ENCODE results near the gene VANGL2. TPM values are rescaled to one million over a fixed set of nuclear protein-coding genes. Genes with fewer than 3 reads are reported as not detected.
"Not testable (repeated sequence)": the region's sequence is repeated elsewhere in the genome, so short reads cannot be mapped to it uniquely, and the experiment has no call there.

Gene VANGL2
- polyA plus RNA-seq, 3 donors: 33.2 to 39.2 (median 38.4) TPM

DNA sequence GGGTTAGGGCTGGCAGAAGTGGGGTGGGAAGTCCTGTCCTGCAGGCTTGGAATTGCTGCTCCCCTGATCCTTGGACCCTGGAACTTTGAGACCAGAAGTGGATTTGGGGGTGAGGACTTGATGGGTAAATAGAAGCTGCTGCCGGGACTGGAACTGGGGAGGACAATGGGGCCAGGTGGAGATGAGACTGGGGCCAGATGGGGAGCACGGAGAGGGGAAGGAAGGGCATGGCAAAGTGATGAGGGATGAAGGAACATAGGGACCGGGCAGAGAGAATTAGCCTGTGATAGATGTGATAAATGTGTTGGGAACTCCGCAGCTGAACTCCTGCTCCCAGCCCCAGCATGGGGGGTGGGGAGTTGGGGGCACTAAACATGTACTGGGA, 32.9 kb upstream of the VANGL2 start:
- no peak for DNase-seq

DNA sequence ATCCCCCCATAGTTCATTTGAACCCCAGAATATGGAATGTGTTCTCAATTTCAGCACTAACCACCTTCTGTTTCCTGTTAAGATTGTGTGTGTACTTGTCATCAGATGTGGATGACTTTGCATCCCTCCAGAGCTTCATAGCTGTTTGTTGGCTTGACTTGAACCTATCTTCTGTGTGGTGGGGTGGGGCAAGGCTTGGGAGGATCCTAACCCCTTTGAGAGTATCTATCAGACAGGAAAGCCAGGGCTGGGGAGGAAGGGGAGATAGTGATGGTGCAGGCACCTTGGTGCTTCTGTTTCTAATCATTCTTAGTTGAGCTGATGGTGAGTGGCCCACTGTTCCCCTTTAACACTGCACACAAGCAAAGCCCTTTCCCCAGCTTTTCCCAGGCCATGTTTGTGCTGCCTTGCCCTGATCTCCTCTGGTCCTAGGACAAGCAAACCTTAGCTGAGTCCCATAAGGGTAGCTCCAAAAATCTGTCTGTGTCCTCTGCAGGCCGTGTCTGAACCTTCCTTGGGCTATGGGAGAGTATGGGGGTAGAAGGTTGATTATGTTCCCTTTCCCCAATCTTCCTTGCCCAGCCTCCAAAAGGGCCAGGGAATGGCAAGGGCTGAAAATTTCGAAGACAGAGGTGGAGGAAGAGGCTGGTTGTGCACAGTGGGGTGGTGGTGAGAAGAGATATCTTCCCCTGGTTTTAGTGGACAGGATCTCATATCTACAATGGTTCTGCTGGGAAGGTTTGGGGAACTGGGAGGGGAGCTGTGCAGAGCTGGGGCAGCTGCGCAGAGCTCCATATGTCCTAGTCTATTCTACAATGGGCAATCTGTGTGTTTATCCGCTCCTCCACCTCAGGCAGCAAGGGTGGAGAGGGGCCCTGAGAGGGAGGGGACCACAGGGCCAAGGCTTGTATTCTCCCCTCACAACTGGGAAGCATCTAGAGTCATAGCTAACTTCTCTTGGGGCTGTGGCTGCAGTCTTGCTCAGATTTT, 32.1 kb upstream of the VANGL2 start:
- no peak for DNase-seq

DNA sequence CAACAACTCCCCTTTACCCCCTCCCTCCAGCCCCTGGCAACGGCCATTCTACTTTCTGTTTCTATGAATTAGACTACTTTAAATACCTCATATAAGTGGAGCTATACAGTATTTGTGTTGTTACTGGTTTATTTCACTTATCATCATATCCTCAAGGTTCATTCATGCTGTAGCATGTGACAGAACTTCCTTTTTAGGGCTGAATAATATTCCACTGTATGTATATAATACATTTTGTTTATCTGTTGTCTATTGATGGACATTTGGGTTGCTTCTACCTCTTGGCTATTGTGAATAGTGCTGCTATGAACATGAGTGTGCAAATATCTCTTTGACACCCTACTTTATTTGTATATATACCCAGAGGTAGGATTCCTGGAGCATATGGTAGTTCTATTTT, 31.3 kb upstream of the VANGL2 start:
- no peak for DNase-seq

DNA sequence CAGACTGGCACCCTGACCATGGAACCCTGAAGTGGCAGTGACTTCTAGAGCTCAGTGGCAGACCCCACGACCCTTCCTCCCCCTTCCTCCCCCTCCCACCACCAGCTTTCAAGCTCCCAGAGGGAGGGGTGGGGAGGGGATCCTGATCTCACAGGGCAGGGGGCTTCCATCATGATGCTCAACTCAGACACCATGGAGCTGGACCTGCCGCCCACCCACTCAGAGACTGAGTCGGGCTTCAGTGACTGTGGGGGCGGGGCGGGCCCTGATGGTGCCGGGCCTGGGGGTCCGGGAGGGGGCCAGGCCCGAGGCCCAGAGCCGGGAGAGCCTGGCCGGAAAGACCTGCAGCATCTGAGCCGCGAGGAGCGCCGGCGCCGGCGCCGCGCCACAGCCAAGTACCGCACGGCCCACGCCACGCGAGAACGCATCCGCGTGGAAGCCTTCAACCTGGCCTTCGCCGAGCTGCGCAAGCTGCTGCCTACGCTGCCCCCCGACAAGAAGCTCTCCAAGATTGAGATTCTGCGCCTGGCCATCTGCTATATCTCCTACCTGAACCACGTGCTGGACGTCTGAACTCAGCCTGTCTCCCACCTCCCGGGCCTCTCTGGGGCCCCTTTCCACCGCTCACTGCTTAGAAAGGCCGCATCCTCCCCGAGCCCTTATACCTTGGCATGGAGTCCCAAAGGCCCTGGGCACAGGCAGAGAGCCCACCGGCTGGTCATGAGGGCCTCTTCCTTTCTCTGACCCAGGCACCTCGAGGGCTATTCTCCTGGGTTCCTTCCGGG, 29.6 kb upstream of the VANGL2 start:
- DNase-seq: no peak

DNA sequence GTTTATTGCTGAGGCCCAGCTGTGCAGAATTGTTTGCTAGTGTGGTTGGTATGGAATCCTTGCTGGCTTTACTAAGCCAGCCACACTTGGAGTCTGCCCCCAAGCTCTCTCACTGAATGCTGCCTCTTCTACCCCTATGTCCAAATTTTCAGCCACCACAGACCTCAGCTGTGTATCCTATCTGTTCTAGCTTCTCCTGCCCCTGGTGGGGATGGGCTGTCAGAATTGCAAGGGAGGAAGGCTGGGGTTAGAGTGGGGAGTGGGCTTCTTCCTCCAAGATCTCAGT, 29.1 kb upstream of the VANGL2 start:
- DNase-seq: no peak

DNA sequence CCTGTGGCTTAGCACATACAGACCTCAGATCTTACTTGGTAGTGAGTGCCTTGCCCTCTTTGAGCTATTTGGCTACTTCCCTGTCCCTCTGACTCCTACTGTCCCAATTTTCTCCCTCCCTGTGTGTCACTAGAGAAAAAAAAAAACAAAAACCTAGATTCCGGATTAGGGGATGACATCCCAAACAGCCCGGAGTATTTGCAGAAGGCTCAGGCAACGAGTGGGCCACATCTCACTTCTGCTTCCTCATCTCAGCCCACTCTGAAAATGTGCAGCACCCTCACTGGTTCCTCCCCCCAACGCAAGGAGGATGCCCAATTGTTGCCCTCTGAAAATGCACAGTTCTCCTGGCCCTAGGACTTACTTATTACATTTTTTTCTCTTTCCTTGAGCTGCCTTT, 28.6 kb upstream of the VANGL2 start:
- no peak for DNase-seq

DNA sequence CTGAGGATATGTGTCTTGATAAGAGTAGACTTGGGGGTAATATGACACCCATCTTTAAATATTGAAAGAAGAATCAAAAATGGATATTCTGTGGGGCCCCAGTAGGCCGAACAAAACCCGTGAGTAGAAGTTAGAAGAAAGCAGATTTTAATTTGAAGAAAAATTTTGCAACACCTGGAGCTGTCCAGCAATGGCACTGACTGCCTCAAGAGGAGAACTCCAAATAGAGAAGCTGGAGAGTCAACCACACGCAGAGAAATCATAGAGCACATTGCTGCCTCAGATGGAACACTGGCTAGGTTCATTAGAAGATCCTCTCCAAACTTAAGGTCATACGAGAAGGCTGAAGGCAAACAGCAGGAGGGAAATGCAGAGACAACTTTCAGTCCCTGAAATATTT, 26.7 kb upstream of the VANGL2 start:
- no peak for DNase-seq

DNA sequence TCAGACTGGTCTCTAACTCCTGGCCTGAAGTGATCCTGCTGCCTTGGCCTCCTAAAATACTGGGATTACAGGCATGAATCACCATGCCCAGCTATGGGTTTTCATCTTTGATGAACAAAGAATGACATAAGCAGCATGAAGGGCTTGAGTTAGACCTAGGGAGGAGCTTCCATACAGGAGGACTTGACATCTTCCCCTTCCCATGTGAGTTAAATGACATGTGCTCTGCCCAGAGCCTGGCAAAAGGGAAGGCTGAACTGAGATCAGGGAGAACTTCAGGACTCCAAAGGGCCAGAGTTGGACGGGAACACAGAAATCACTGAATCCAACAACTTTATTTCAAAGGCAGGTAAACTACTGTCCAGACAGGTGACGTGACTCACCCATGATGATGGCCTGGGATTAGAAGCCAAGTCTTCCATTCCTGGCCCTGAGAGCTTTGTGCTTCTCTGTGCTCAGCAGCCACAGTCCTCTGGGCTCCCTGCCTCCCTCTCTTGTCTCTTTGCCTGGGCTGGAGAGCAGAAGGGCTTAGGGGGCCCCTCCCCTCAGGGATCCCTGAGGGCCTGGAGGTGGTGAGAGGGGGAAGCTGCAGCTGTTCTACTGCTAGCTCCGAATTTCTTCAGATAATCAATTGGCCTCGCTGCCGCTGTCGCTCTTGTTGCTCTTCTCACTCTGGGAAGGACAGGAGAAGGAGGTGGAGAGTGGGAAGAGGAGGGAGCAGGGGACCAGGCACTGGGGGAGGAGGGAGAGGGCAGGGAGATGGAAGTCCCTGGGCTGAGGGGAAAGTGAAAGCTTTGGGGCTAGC, 25.9 kb upstream of the VANGL2 start:
- no peak for DNase-seq

DNA sequence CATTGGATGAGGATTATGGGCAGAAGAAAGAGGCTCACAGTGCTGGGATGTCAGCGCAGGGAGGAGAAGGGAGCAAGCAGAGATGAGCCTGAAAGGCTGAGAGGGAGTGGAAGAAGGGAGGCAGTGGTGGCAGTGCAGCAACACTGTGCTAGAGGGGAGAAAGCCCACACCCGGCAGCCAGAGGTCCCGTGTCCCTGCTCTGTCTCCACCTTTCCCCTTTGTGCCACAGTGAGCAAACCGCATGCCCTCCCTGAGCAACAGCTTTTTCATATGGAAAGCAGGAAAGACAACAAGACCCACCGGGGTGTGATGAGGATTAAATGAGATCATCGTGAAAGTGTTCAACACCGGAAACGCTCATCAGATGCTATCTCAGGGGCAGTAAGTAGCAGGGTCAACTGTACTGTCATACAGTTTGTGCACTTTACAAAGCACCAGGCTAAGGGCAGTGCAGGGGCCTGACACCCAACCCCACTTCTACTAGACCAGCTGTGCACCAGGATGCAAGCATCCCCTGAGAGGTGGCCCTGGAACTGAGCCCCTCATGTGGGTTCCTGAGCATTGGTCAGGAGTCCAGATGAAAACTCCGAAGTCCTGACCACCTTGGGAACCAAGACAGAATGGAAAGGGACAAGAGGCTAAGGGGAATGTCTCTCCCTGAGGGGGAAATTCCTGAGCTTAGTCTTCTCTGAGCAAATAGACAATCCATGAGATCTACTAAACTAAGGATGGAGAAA, 24.4 kb upstream of the VANGL2 start:
- no peak for DNase-seq

DNA sequence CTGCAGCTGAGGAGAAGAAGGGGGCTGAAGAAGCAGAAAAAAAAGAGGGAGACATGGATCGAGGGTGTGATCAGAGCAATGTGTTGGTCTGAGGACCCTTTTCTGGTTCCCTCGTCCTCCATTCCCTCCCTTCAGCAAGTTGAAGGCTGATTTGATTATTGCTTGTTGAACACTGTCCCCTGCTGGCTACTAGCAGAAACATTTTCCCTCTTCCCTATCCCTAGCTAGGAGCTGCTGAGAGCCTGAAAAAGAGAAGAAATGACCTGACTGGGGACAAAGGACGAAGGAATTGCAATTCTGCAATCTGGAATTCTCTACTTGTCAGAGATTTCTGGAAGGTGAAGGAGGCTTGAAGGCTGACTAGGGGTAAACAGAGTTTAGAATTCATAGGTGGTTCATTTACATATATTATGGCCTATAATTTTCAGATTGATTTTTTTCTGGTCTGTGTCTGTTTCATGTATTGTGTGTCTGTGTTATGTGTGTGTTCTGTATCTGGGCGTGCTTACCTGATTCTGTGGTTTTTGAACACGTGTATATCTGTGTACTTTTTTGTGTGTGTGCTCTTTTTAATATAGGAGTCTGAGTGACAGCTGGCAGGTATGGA, 23.7 kb upstream of the VANGL2 start:
- DNase-seq: peak; percentile 65

DNA sequence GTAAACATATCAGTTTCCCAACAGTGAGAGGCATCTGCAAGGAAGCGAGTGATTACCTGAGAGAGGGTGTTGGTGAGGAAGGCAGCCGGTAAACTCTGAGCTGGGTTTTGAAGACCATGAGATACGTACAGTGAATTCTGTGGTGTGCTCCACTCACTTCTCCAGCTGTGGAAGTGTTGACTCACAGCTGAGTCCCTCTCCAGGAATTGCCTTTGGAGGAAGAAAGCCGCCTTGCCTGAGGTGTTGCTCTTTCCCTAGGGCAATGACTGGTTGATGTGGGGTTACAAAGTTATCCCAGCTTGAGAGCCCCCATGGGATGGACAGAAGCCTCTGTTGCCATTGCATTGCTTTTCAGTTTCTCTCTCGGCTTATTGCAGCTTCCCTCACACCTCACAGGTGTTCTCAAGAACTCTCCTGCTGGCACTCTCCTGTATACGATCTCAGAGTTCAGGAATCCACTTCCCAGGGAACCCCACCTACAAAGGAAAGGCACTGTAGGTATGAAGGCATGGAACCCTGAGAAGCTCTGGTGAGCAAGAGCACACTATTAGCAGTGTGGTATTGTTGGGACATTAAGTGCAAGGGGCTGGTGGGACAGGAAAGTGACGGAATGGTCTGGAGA, 22.7 kb upstream of the VANGL2 start:
- no peak for DNase-seq

DNA sequence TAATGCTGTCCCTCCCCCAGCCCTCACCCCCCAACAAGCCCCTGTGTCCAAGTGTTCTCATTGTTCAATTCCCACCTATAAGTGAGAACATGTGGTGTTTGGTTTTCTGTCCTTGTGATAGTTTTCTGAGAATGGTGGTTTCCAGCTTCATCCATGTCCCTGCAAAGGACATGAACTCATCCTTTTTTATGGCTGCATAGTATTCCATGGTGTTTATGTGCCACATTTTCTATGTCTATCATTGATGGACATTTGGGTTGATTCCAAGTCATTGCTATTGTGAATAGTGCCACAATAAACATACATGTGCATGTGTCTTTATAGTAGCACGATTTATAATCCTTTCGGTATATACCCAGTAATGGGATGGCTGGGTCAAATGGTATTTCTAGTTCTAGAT, 15.6 kb upstream of the VANGL2 start:
- DNase-seq: not testable (repeated sequence)

DNA sequence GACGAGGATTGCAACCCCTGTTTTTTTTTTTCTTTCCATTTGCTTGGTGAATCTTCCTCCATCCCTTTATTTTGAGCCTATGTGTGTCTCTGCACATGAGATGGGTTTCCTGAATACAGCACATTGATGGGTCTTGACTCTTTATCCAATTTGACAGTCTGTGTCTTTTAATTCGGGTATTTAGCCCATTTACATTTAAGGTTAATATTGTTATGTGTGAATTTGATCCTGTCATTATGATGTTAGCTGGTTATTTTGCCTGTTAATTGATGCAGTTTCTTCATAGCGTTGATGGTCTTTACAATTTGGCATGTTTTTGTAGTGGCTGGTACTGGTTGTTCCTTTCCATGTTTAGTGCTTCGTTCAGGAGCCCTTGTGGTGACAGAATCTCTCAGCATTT, 12.0 kb upstream of the VANGL2 start:
- DNase-seq: not testable (repeated sequence)

DNA sequence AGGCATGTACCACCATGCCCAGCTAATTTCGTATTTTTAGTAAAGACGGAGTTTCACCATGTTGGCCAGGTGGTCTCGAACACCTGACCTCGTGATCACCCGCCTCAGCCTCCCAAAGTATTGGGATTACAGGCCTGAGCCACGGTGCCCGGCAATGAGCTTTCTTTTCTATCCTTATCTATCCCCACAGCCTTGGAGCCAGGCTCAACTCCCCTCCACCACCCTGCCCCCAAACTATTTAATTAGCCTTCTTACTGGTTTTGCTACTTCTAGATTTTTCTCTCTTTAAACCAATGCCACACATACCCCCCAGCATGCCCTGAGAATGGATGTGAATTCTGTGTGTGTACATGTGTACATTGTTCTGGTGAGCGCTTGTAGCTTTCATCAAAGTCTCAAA, 5.7 kb upstream of the VANGL2 start:
- no peak for DNase-seq

DNA sequence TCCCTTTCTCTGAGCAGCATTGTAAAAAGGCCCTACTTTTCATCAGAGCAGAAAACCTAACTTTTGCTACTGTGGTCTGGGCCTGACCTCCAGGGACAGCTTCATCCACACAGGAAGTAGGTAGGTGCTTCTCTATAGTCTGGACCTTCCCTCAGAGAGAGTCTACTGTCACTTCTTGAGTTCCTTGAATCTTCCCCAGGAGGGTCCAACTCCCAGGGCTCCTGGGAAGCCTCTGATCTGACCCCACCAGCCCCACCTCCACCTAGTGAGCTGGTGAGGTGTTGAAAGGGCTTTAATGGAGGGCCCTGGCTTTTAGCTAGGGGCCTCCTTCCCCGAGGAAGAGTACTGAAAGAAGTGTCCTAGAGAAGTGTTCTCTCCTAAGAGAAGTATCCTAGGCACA, 2.7 kb upstream of the VANGL2 start:
- no peak for DNase-seq

DNA sequence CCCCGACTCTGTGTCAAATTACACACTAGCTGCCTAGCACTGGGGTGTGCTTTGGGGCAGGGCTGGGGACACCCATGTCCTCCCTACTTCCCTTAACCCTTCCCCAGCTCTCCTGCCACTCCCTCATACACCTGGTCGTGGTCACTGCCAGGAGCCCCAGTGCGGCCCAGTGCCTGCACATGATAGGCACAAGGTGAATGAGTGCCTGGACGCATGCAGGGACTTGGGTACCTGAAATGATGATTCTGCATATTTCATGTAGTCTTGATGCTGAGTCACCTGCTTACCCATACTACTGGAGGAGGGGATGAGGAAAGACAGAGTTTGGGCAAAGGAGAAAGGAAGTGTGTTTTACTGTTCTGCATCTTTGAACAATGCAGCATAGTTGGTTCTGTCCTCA, 1.5 kb upstream of the VANGL2 start:
- no peak for DNase-seq

DNA sequence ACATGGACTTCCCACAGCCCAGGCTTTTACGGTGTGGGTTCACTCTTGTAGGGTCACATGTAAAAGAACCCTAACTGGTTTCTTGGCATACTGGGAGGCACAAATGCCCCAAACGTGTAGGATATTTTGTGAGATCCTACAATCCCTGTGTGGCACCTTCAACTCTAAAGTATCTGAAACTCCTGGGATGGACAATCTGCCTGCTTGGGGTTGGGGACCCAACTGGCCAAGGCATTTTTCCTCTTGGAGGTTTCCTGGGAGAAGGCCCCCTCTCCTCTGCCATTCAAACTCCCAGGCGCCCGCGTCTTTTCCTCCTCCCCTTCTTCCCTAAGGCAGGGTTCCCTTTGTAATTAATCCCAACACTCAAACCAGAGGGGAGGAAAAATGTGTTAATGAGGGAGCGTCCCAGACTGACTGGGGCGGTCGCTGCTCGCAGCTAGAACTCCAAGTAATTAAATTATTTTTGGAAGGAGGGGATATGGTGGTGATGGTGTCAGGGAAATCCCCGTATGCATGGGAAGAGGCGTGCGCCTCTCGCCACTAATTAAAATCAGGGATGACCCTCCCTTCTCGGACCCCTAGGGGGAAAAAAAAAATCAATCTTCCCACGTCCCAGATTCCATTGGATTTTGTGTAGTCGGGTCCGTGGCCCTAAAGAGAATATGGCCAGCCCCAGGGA, 681 bp upstream of the VANGL2 start:
- peak; percentile 37 for DNase-seq

DNA sequence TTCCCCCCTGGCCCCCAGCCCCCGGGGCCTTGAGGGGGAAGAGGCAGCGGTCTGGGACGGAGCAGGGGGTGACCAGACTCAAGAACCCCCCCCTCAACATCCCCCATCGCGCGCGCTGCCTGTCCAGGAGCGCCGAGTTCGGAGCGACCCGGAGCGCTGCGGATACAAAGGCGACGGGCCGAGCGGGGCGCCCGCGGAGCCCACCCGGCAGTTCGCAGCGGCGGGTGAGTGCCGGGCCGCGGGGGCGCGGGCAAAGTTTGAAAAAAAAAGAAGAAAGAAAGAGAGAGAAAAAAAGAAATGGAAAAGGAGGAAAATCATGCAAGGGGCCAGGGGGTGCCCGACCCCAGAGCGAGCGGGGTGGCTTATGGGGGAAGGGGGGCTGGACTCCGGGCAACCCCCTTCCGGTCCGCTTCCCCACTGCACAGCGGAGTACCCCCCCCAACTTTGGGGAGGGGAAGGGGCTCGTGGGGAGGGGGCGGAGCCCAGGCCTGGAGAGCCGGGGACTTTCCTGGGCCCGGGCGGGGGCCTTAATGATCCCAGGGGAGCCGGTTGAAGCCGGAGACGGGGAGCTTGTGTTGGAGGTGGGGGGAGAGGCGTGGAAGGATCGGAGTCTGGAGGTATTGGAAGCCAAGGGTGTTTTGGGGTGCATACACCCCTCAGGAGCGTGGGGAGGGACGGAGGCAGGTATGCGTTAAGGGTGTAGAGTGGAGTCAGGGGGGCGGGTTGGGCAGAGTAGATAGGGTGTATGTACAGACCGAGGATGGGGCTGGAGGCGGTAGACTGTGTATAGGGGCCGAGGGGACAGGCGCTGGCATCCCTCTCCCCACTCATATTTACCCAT, 502 bp downstream of the VANGL2 start:
- DNase-seq: peak; percentile 58

DNA sequence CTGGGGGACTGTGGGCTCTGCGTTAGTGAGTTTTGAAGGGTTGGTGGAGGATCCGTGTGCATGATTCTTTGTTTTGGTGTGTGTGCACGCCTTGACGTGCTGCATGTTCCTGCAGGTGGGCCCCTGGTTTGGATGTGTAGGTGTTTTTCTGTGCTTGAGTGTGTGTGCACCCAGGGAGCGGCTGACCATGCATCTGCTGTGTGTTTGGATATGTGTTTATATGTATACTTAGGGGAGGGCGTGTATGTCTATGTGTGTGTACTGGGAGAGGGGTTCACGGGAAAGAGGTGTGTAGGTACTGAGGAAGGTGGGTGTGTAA, 1.1 kb downstream of the VANGL2 start:
- no peak for DNase-seq

Measured in renal pelvis (tissue), 4 donors.